Muscle layer of duodenum (tissue), 2 donors: Measurements from ENCODE around the gene TP53TG3D.
"Not testable (repeated sequence)": the region's sequence is repeated elsewhere in the genome, so short reads cannot be mapped to it uniquely, and the experiment has no call there.

Experiments
- H3K27ac ChIP-seq: one replicate; pipeline ENCODE4 v1.7.0; 2013; ENCODE audit warnings: mild to moderate bottlenecking, low read length
- H3K27me3 ChIP-seq: one replicate; pipeline ENCODE4 v1.7.0; 2013; ENCODE audit warnings: low read depth, mild to moderate bottlenecking, control low read depth, low read length
- H3K36me3 ChIP-seq, 2 donors: one replicate each; pipeline ENCODE4 v1.7.0; 2013; ENCODE audit warnings: low read length in 2 of 2, control low read depth in 1 of 2, mild to moderate bottlenecking in 1 of 2; ENCODE audit not compliant: insufficient read depth in 2 of 2, control insufficient read depth in 1 of 2
- H3K4me1 ChIP-seq, 2 donors: one replicate each; pipeline ENCODE4 v1.7.0; 2013; ENCODE audit warnings: low read length in 2 of 2, mild to moderate bottlenecking in 2 of 2, control low read depth in 1 of 2, moderate library complexity in 1 of 2; ENCODE audit not compliant: insufficient read depth in 2 of 2, control insufficient read depth in 1 of 2
- H3K4me3 ChIP-seq, 2 donors: one replicate each; pipeline ENCODE4 v1.7.0; 2013; ENCODE audit warnings: low read length in 2 of 2, low read depth in 1 of 2, mild to moderate bottlenecking in 1 of 2
- H3K9me3 ChIP-seq, 2 donors: one replicate each; pipeline ENCODE4 v1.7.0; 2013; ENCODE audit warnings: low read length in 2 of 2, control low read depth in 1 of 2, mild to moderate bottlenecking in 1 of 2; ENCODE audit not compliant: control insufficient read depth in 1 of 2
- donor health status: healthy.

The TP53TG3D gene, protein sequence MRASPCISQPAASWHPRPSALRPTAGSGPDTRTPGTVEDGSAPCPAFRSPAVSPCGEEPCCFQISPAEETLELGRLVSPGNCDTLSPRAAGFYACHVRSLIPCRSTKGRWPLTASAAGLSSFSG

DNA sequence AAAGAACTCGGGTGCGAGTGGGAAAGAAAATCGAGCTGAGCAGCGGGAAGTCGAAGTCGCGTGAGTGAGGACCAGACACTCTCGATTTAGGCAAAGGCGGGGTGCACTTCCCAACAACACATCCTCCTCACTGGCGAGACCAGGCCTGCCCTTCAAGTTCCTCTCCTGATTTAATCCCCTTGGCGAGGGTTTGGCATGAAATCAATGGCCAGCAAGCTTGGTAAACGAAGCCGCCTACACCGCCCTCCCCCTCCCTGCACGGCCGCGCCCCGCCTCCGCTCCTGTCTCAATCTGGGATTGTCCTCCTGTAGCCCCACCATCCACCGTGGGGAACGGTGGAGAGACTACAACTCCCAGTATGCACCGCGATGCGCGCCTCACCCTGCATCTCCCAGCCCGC is at the start of gene TP53TG3D:
TSS of gene TP53TG3D (plus strand) at position 301 of the 400 bp plus-strand sequence. CDS start at position 369, 68 bp downstream.
- not testable (repeated sequence) for H3K27me3 ChIP-seq, H3K4me3 ChIP-seq, H3K36me3 ChIP-seq, H3K9me3 ChIP-seq, H3K4me1 ChIP-seq, H3K27ac ChIP-seq

DNA sequence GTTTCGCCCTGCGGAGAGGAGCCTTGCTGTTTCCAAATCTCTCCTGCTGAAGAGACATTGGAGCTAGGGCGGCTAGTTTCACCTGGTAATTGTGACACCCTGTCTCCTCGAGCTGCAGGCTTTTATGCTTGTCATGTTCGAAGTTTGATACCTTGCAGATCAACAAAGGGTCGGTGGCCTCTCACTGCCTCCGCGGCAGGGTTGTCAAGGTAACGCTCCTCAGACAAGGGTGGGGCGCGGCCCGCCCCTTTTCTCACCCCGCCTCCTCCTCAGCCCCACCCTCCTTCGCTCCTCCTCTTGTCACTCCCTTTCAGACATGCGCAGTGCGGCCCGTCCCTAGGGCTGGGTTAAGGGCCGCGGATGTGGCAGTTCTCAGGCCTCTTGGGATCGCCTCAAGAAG is 421 bp downstream of the TP53TG3D start:
- not testable (repeated sequence) for H3K27ac ChIP-seq, H3K4me1 ChIP-seq, H3K4me3 ChIP-seq, H3K9me3 ChIP-seq, H3K27me3 ChIP-seq, H3K36me3 ChIP-seq

DNA sequence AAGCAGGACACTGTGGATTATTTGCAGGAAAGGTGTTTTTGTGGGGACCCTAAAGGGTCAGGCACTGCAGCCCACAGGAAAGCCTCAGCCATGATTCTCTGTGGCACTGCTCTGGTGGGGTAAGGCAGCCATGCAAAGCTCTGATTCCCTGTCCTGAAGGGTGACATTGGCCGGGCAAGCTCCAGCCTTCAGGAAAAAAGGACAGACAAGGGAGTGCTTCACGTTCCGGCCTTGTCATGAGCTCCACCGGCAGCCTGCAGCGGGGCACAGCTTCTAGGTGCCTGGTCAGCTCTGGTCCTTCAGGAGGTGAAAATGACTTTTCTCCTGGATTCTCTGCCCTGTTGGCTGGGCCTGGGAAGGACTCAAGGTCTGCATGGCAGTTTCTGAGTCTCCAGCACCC is 8.4 kb downstream of the TP53TG3D start:
- not testable (repeated sequence) for H3K27ac ChIP-seq, H3K27me3 ChIP-seq, H3K4me3 ChIP-seq, H3K36me3 ChIP-seq, H3K9me3 ChIP-seq, H3K4me1 ChIP-seq

DNA sequence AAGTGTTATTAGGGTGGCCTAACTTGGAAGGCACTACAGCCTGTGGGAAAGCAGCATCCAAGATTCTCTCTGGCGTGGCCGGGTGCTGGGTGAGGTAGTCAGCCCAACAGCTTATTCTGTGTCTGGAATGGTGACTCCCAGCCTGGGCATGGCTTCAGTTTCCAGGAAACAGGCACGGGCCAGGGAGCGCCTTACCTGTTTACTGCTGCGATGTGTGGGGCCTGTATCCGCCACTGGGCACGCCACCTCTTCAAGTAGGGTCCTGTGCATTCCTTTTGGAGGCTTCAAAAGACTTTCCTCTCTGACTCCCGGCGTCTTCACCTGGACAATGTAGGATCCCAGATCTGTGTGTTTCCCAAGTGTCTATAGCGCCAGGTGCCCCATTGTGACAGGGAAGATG is 10.5 kb downstream of the TP53TG3D start:
- not testable (repeated sequence) for H3K9me3 ChIP-seq, H3K27me3 ChIP-seq

DNA sequence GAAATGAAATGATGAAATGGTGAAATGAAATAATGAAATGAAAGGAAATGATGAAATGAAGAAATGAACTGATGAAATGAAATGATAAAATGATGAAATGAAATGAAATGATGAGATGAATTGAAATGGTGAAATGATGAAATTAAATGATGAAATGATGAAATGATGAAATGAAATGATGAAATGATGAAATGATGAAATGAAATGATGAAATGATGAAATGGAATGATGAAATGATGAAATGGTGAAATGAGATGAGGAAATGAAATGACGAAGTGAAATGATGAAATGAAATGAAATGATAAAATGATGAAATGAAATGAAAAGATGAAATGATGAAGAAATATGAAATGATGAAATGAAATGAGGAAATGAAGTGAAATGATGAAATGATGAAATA is 28.8 kb downstream of the TP53TG3D start:
- not testable (repeated sequence) for H3K36me3 ChIP-seq

More for the DNA sequence above, 10.5 kb downstream of the TP53TG3D start:
- not testable (repeated sequence) for H3K36me3 ChIP-seq, H3K4me1 ChIP-seq, H3K27ac ChIP-seq, H3K4me3 ChIP-seq

DNA sequence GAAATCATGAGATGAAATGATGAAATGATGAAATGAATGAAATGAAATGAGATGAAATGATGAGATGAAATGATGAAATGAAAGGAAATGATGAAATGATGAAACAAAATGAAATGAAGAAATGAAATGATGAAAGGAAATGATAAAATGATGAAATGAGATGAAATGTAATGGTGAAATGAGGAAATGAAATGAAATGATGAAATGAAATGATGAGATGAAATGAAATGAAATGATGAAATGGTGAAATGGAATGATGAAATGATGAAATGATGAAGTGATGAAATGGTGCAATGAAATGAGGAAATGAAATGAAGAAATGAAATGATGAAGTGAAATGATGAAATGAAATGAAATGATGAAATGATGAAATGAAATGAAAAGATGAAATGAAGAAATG is 29.9 kb downstream of the TP53TG3D start:
- not testable (repeated sequence) for H3K4me3 ChIP-seq, H3K4me1 ChIP-seq, H3K27ac ChIP-seq, H3K9me3 ChIP-seq, H3K36me3 ChIP-seq, H3K27me3 ChIP-seq

More for the DNA sequence above, 28.8 kb downstream of the TP53TG3D start:
- H3K27ac ChIP-seq, H3K4me3 ChIP-seq, H3K9me3 ChIP-seq, H3K4me1 ChIP-seq, H3K27me3 ChIP-seq: not testable (repeated sequence)

DNA sequence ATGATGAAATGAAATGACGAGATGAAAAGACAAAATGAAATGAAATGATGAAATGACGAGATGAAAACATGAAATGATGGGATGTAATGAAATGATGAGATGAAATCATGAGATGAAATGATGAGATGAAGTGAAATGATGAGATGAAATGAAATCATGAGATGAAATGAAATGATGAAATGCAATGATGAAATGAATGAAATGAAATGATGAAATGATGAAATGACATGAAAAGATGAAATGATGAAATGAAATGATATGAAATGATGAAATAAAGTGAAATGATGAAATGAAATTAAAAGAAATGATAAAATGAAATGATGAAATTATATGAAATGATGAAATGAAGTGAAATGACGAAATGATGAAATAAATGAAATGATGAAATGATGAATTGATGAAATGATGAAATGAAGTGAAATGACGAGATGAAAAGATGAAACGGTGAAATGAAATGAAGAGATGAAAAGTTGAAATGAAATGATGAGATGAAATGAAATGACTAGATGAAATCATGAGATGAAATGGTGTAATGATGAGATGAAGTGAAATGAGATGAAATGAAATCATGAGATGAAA is 30.9 kb downstream of the TP53TG3D start:
- H3K9me3 ChIP-seq, H3K27me3 ChIP-seq, H3K4me3 ChIP-seq, H3K36me3 ChIP-seq, H3K4me1 ChIP-seq, H3K27ac ChIP-seq: not testable (repeated sequence)

DNA sequence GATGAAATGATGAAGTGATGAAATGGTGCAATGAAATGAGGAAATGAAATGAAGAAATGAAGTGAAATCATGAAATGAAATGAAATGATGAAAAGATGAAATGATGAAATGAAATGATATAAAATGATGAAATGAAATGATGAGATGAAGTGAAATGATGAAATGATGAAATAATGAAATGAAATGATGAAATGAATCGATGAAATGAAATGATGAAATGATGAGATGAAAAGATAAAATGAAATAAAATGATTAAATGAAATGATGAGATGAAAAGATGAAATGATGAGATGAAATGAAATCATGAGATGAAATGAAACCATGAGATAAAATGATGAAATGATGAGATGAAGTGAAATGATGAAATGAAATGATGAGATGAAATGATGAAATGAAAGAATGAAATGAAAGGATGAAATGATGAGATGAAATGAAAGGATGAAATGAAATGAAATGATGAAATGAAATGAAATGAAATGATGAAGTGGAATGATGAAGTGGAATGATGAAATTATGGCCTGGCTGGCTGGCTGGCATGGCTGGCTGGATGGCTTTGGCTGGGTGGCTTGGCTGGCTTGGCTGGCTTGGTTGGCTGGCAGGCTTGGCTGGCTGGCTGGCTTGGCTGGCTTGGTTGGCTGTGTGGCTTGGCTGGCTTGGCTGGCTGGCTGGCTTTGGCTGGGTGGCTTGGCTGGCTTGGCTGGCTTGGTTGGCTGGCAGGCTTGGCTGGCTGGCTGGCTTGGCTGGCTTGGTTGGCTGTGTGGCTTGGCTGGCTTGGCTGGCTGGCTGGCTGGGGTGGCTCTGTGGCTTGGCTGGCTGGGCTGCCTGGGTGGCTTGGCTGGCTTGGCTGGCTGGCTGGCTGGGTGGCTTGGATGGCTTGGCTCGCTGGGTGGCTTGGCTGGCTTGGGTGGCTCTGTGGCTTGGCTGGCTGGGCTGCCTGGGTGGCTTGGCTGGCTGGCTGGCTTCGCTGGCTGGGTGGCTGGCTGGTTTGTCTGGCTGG is 32.0 kb downstream of the TP53TG3D start:
- H3K4me1 ChIP-seq, H3K27me3 ChIP-seq, H3K36me3 ChIP-seq, H3K9me3 ChIP-seq, H3K4me3 ChIP-seq, H3K27ac ChIP-seq: not testable (repeated sequence)

DNA sequence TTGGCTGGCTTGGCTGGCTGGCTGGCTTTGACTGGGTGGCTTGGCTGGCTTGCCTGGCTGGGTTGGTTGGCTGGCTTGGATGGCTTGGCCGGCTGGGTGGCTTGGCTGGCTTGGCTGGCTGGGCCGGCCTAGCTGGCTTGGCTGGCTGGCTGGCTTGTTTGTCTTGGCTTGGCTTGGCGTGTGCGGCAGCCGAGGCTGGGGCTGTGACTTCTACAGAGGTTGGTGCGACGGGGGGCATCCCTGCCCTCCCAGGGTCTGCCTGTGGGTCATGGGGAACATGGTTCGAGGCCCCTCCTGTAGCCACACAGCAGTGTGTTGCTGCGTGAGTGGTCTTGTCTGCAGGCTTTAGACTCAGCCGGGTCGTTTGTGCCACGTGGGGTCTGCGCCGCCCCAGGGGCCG is 33.1 kb downstream of the TP53TG3D start:
- H3K4me1 ChIP-seq, H3K36me3 ChIP-seq, H3K9me3 ChIP-seq, H3K27ac ChIP-seq, H3K27me3 ChIP-seq, H3K4me3 ChIP-seq: not testable (repeated sequence)

DNA sequence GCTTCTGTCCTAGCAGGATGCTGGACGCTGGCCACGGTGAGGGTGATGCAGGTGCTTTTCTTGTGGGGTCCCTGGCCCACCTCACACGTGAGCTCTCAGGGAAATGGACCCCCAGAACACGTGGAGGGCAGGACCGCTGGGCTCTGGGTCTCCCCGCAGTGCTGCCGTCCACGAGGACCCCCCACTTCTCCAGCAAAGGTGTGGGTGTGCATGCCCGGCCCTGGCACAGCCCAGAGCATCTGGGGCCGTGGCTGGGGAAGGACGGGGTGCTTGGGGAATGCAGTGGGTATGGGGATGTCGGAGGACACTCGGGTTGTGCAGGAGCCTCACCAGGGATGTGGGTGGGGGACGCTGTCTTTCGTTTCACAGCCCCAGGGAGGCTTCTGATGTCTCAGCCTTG is 34.7 kb downstream of the TP53TG3D start:
- not testable (repeated sequence) for H3K27ac ChIP-seq

DNA sequence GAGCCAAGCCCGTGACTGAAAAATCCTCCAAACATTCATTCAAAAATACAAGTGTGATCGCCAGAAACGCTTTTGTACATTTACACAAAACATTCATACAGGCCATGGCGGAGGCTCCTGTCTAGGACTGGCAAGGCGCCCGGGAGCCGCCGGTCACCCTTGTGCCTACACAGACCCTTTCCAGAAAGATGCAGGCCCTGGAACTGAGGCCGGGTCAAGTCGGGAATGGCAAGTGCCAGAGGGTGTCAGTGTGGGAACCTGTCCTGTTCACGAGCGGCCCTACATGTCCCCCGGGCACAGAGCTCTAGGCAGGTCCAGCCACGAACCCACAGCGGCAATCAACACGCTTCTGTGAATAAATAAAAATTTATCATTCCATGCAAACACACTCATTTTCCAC is 36.1 kb downstream of the TP53TG3D start:
- H3K27me3 ChIP-seq, H3K4me3 ChIP-seq, H3K27ac ChIP-seq, H3K36me3 ChIP-seq, H3K9me3 ChIP-seq, H3K4me1 ChIP-seq: not testable (repeated sequence)

More for the DNA sequence above, 34.7 kb downstream of the TP53TG3D start:
- not testable (repeated sequence) for H3K9me3 ChIP-seq, H3K27me3 ChIP-seq, H3K4me3 ChIP-seq, H3K4me1 ChIP-seq, H3K36me3 ChIP-seq
